ENCODE data around the gene CNTROB.

CNTROB gene

GRCh38 chr17:7894226-7894625 lies 37.8 kb upstream of the CNTROB start:
- Histone ChIP-seq H2AFZ (ENCODE audit: low read depth) (no peak overlapping the region), H3K9ac (no peak overlapping the region), H3K4me1 (ENCODE audit: low read depth, poor library complexity, severe bottlenecking) (no peaks in the 10 kb centered on the region), H3K4me2 (no peak overlapping the region), H3K27ac (no peak overlapping the region), H3K4me3 (IDR thresholded peaks at IDR 0.05; ENCODE audit: insufficient read depth, low read depth, low read length) (no peak overlapping the region), H4K20me1 (ENCODE audit: insufficient read depth) (no peaks in the 10 kb centered on the region), H3K27me3 (ENCODE audit: insufficient read depth, low read depth) (no peaks in the 10 kb centered on the region), H3K36me3 (ENCODE audit: insufficient read depth) (no peaks in the 10 kb centered on the region), H3K79me2 (ENCODE audit: insufficient read depth, low read depth) (no peaks in the 10 kb centered on the region)
- no peak for TF ChIP-seq CTCF (conservative IDR thresholded peaks at IDR 0.05; ENCODE audit: low read depth, low read length)

- Histone ChIP-seq H4K20me1 (ENCODE audit: insufficient read depth) (no peaks in the 10 kb centered on the region), H3K9ac (no peak overlapping the region), H2AFZ (ENCODE audit: low read depth) (no peak overlapping the region), H3K36me3 (ENCODE audit: insufficient read depth) (no peaks in the 10 kb centered on the region), H3K79me2 (ENCODE audit: insufficient read depth, low read depth) (no peaks in the 10 kb centered on the region), H3K27me3 (ENCODE audit: insufficient read depth, low read depth) (no peaks in the 10 kb centered on the region), H3K27ac (no peak overlapping the region), H3K4me1 (ENCODE audit: low read depth, poor library complexity, severe bottlenecking) (no peaks in the 10 kb centered on the region), H3K4me2 (no peak overlapping the region), H3K4me3 (IDR thresholded peaks at IDR 0.05; ENCODE audit: insufficient read depth, low read depth, low read length) (no peak overlapping the region)
- TF ChIP-seq CTCF (conservative IDR thresholded peaks at IDR 0.05; ENCODE audit: low read depth, low read length), result no peak
Observed at GRCh38 chr17:7894866-7895265, 37.1 kb upstream of the CNTROB start.

- TF ChIP-seq CTCF (conservative IDR thresholded peaks at IDR 0.05; ENCODE audit: low read depth, low read length), result no peak
- H3K4me3 ChIP-seq (IDR thresholded peaks at IDR 0.05; ENCODE audit: insufficient read depth, low read depth, low read length), result no peak overlapping the region
- no peak overlapping the region for H3K27ac ChIP-seq
- no peaks in the 10 kb centered on the region for H3K36me3 ChIP-seq (ENCODE audit: insufficient read depth)
- H4K20me1 ChIP-seq (ENCODE audit: insufficient read depth), result no peaks in the 10 kb centered on the region
- no peak overlapping the region for H3K9ac ChIP-seq
- H3K4me2 ChIP-seq, result no peak overlapping the region
- H2AFZ ChIP-seq (ENCODE audit: low read depth), result no peak overlapping the region
- no peaks in the 10 kb centered on the region for H3K27me3 ChIP-seq (ENCODE audit: insufficient read depth, low read depth)
- no peaks in the 10 kb centered on the region for H3K79me2 ChIP-seq (ENCODE audit: insufficient read depth, low read depth)
- no peaks in the 10 kb centered on the region for H3K4me1 ChIP-seq (ENCODE audit: low read depth, poor library complexity, severe bottlenecking)
Observed at GRCh38 chr17:7897090-7897489, 34.9 kb upstream of the CNTROB start.

GRCh38 chr17:7897773-7898172 lies 34.2 kb upstream of the CNTROB start:
- no peaks in the 10 kb centered on the region for H3K79me2 ChIP-seq (ENCODE audit: insufficient read depth, low read depth)
- no peak overlapping the region for H2AFZ ChIP-seq (ENCODE audit: low read depth)
- H3K36me3 ChIP-seq (ENCODE audit: insufficient read depth), result no peaks in the 10 kb centered on the region
- no peak overlapping the region for H3K9ac ChIP-seq
- no peak overlapping the region for H3K27ac ChIP-seq
- TF ChIP-seq CTCF (conservative IDR thresholded peaks at IDR 0.05; ENCODE audit: low read depth, low read length), result no peak
- no peaks in the 10 kb centered on the region for H3K27me3 ChIP-seq (ENCODE audit: insufficient read depth, low read depth)
- no peak overlapping the region for H3K4me2 ChIP-seq
- H4K20me1 ChIP-seq (ENCODE audit: insufficient read depth), result no peaks in the 10 kb centered on the region
- no peaks in the 10 kb centered on the region for H3K4me1 ChIP-seq (ENCODE audit: low read depth, poor library complexity, severe bottlenecking)
- no peak overlapping the region for H3K4me3 ChIP-seq (IDR thresholded peaks at IDR 0.05; ENCODE audit: insufficient read depth, low read depth, low read length)

All from KMS-11 (cell line).